Stimulated activated CD8-positive, alpha-beta memory T cell treated with anti-CD3 and anti-CD28 coated beads, Interleukin-12 subunit alpha, Interleukin-12 subunit beta, amount 100 ng/mL, for 24 hours (primary cell): ENCODE results near the gene SMAD2.
A peak's percentile ranks its signal among the peaks of the same experiment; 100 is the strongest.
"Not testable (repeated sequence)": the region's sequence is repeated elsewhere in the genome, so short reads cannot be mapped to it uniquely, and the experiment has no call there.

Experiments used
- DNase-seq: peaks from one replicate; pipeline ENCODE4 v3.0.0-alpha.2; 2020; ENCODE audit errors: extremely low read depth

The SMAD2 gene

GRCh38 chr18:47794725-47795433 lies 135.6 kb downstream of the SMAD2 start:
- no peak for DNase-seq

GRCh38 chr18:47793609-47794008 lies 136.8 kb downstream of the SMAD2 start:
- no peak for DNase-seq

GRCh38 chr18:47791461-47791985 lies 138.9 kb downstream of the SMAD2 start:
- no peak for DNase-seq

- no peak for DNase-seq
These were observed 140.4 kb downstream of the SMAD2 start for GRCh38 chr18:47790036-47790435.

GRCh38 chr18:47788621-47789020 lies 141.8 kb downstream of the SMAD2 start:
- no peak for DNase-seq

- no peak for DNase-seq
These were observed 148.9 kb downstream of the SMAD2 start for GRCh38 chr18:47781561-47781960.

- no peak for DNase-seq
These were observed 150.3 kb downstream of the SMAD2 start for GRCh38 chr18:47780011-47780725.

GRCh38 chr18:47779381-47779780 lies 151.1 kb downstream of the SMAD2 start:
- DNase-seq = no peak

GRCh38 chr18:47777626-47778025 lies 152.8 kb downstream of the SMAD2 start:
- DNase-seq = no peak

GRCh38 chr18:47775961-47776360 lies 154.5 kb downstream of the SMAD2 start:
- DNase-seq = no peak

- DNase-seq = no peak
These were observed 156.5 kb downstream of the SMAD2 start for GRCh38 chr18:47773931-47774330.

GRCh38 chr18:47772374-47773248 lies 157.8 kb downstream of the SMAD2 start:
- DNase-seq = peak; percentile 20

- DNase-seq = no peak
These were observed 158.5 kb downstream of the SMAD2 start for GRCh38 chr18:47771922-47772321.

- DNase-seq = no peak
These were observed 162.8 kb downstream of the SMAD2 start for GRCh38 chr18:47767699-47768098.

GRCh38 chr18:47767198-47767597 lies 163.3 kb downstream of the SMAD2 start:
- not testable (repeated sequence) for DNase-seq
